GM18519 (cell line): ENCODE data around the gene PICALM.
A peak's percentile ranks its signal among the peaks of the same experiment; 100 is the strongest.
"Not testable (repeated sequence)": the region's sequence is repeated elsewhere in the genome, so short reads cannot be mapped to it uniquely, and the experiment has no call there.

Experiments
- ATAC-seq: cut with Tn5 transposase; IDR thresholded peaks from one replicate; pipeline ENCODE4 v1.9.1; 2021; ENCODE audit warnings: mild to moderate bottlenecking, moderate library complexity; ENCODE audit not compliant: unreplicated experiment, low FRiP score

PICALM gene

GRCh38 chr11:85947431-85948272 lies 121.2 kb downstream of the PICALM start:
- ATAC-seq = no peak

- no peak for ATAC-seq
These were observed 122.7 kb downstream of the PICALM start for GRCh38 chr11:85946221-85946620.

GRCh38 chr11:85945788-85946187 lies 123.1 kb downstream of the PICALM start:
- no peak for ATAC-seq

- no peak for ATAC-seq
These were observed 123.6 kb downstream of the PICALM start for GRCh38 chr11:85945296-85945695.

- no peak for ATAC-seq
These were observed 127.4 kb downstream of the PICALM start for GRCh38 chr11:85941380-85941973.

GRCh38 chr11:85939099-85940015 lies 129.5 kb downstream of the PICALM start:
- no peak for ATAC-seq

GRCh38 chr11:85937835-85938234 lies 131.0 kb downstream of the PICALM start:
- no peak for ATAC-seq

- no peak for ATAC-seq
These were observed 133.1 kb downstream of the PICALM start for GRCh38 chr11:85935751-85936150.

- no peak for ATAC-seq
These were observed 134.2 kb downstream of the PICALM start for GRCh38 chr11:85934596-85935169.

GRCh38 chr11:85930879-85931366 lies 138.0 kb downstream of the PICALM start:
- ATAC-seq = no peak

- not testable (repeated sequence) for ATAC-seq
These were observed 142.2 kb downstream of the PICALM start for GRCh38 chr11:85926653-85927214.

- ATAC-seq = no peak
These were observed 145.4 kb downstream of the PICALM start for GRCh38 chr11:85923455-85923854.

GRCh38 chr11:85922367-85922766 lies 146.5 kb downstream of the PICALM start:
- ATAC-seq = peak; percentile 75

GRCh38 chr11:85918910-85919794 lies 149.7 kb downstream of the PICALM start:
- no peak for ATAC-seq

- no peak for ATAC-seq
These were observed 154.5 kb downstream of the PICALM start for GRCh38 chr11:85914425-85914824.

- ATAC-seq = no peak
These were observed 155.4 kb downstream of the PICALM start for GRCh38 chr11:85913513-85913912.

GRCh38 chr11:85912414-85912813 lies 156.5 kb downstream of the PICALM start:
- no peak for ATAC-seq
